Measurements from ENCODE around the gene CES5A.
"Not testable (repeated sequence)": the region's sequence is repeated elsewhere in the genome, so short reads cannot be mapped to it uniquely, and the experiment has no call there.

CES5A gene

GRCh38 chr16:55825115-55825728, 50.0 kb downstream of the CES5A start:
- DNase-seq, result no peak

GRCh38 chr16:55824473-55825000, 50.6 kb downstream of the CES5A start:
- no peak for DNase-seq

- DNase-seq, result no peak
Measured at GRCh38 chr16:55822280-55822810, 52.8 kb downstream of the CES5A start.

GRCh38 chr16:55821210-55821609, 54.0 kb downstream of the CES5A start:
- no peak for DNase-seq

- DNase-seq, result no peak
Measured at GRCh38 chr16:55820615-55821014, 54.6 kb downstream of the CES5A start.

GRCh38 chr16:55817236-55817912, 57.8 kb downstream of the CES5A start:
- no peak for DNase-seq

- not testable (repeated sequence) for DNase-seq
Measured at GRCh38 chr16:55816222-55816621, 59.0 kb downstream of the CES5A start.

- no peak for DNase-seq
Measured at GRCh38 chr16:55815320-55815719, 59.9 kb downstream of the CES5A start.

GRCh38 chr16:55814174-55814573, 61.0 kb downstream of the CES5A start:
- not testable (repeated sequence) for DNase-seq

- DNase-seq, result not testable (repeated sequence)
Measured at GRCh38 chr16:55813730-55814129, 61.4 kb downstream of the CES5A start.

GRCh38 chr16:55812951-55813350, 62.2 kb downstream of the CES5A start:
- no peak for DNase-seq

- no peak for DNase-seq
Measured at GRCh38 chr16:55811811-55812210, 63.4 kb downstream of the CES5A start.

GRCh38 chr16:55810451-55810961, 64.7 kb downstream of the CES5A start:
- no peak for DNase-seq

- no peak for DNase-seq
Measured at GRCh38 chr16:55809851-55810250, 65.3 kb downstream of the CES5A start.

- no peak for DNase-seq
Measured at GRCh38 chr16:55809386-55809785, 65.8 kb downstream of the CES5A start.

- DNase-seq, result not testable (repeated sequence)
Measured at GRCh38 chr16:55808286-55808685, 66.9 kb downstream of the CES5A start.

- not testable (repeated sequence) for DNase-seq
Measured at GRCh38 chr16:55805104-55805503, 70.1 kb downstream of the CES5A start.

- not testable (repeated sequence) for DNase-seq
Measured at GRCh38 chr16:55803681-55804080, 71.5 kb downstream of the CES5A start.

All from DMS153 (cell line).